PFSK-1 (cell line): ENCODE results near the gene RIPOR1.

Experiments used
- FOXP2 ChIP-seq: optimal IDR thresholded peaks from 2 replicates; pipeline ENCODE3; 2011; ENCODE audit warnings: borderline replicate concordance, control low read depth, inconsistent platforms; ENCODE audit not compliant: insufficient read depth; ENCODE audit errors: extremely low read length, extremely low read depth
- POLR2AphosphoS5 ChIP-seq: IDR thresholded peaks from 2 replicates; pipeline ENCODE4 v1.6.1; 2012; ENCODE audit warnings: low read depth, mild to moderate bottlenecking, control low read depth, low read length, moderate library complexity
- SIN3A ChIP-seq: IDR thresholded peaks from 2 replicates; pipeline ENCODE4 v1.6.1; 2012; ENCODE audit warnings: mild to moderate bottlenecking, low read length, moderate library complexity, borderline replicate concordance; ENCODE audit not compliant: insufficient read depth
- TAF1 ChIP-seq: IDR thresholded peaks from 2 replicates; pipeline ENCODE4 v1.6.1; 2012; ENCODE audit warnings: low read length, control low read depth, borderline replicate concordance; ENCODE audit not compliant: insufficient read depth
- TF ChIP-seq, protein P1 (sequence below), 2 experiments: IDR thresholded peaks; 2 replicates each; pipeline versions ENCODE4 v1.6.1 to v1.8.0; 2011 to 2012; ENCODE audit warnings: low read depth in 2 of 2, low read length in 2 of 2, control low read depth in 1 of 2, inconsistent platforms in 1 of 2, mild to moderate bottlenecking in 1 of 2, moderate library complexity in 1 of 2; ENCODE audit not compliant: insufficient read depth in 1 of 2

RIPOR1 gene

DNA sequence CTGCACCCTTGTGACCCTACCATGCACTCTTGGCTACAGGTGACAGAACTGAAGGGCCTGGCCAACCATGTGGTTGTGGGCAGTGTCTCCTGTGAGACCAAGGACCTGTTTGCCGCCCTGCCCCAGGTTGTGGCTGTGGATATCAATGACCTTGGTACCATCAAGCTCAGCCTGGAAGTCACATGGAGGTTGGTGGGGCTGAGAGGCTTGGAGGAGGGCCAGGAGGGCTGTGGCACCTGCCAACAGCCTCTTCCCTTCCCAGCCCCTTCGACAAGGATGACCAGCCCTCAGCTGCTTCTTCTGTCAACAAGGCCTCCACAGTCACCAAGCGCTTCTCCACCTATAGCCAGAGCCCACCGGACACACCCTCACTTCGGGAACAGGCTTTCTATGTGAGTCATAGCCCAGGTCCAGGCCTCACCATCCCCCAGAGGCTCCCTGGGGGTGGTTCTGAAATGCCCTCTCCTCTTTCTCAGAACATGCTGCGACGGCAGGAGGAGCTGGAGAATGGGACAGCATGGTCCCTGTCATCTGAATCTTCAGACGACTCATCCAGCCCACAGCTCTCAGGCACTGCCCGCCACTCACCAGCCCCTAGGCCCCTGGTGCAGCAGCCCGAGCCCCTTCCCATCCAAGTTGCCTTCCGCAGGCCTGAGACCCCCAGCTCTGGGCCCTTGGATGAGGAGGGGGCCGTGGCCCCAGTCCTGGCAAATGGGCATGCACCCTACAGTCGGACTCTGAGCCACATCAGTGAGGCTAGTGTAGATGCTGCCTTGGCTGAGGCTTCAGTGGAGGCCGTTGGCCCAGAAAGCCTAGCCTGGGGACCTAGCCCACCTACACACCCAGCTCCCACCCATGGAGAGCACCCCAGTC is 13.0 kb downstream of the RIPOR1 start:
- TF ChIP-seq, protein P1, sequence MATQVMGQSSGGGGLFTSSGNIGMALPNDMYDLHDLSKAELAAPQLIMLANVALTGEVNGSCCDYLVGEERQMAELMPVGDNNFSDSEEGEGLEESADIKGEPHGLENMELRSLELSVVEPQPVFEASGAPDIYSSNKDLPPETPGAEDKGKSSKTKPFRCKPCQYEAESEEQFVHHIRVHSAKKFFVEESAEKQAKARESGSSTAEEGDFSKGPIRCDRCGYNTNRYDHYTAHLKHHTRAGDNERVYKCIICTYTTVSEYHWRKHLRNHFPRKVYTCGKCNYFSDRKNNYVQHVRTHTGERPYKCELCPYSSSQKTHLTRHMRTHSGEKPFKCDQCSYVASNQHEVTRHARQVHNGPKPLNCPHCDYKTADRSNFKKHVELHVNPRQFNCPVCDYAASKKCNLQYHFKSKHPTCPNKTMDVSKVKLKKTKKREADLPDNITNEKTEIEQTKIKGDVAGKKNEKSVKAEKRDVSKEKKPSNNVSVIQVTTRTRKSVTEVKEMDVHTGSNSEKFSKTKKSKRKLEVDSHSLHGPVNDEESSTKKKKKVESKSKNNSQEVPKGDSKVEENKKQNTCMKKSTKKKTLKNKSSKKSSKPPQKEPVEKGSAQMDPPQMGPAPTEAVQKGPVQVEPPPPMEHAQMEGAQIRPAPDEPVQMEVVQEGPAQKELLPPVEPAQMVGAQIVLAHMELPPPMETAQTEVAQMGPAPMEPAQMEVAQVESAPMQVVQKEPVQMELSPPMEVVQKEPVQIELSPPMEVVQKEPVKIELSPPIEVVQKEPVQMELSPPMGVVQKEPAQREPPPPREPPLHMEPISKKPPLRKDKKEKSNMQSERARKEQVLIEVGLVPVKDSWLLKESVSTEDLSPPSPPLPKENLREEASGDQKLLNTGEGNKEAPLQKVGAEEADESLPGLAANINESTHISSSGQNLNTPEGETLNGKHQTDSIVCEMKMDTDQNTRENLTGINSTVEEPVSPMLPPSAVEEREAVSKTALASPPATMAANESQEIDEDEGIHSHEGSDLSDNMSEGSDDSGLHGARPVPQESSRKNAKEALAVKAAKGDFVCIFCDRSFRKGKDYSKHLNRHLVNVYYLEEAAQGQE (IDR thresholded peaks at IDR 0.05; ENCODE audit: insufficient read depth in 1 of 2, low read depth in 2 of 2, low read length in 2 of 2), result no peak
- TF ChIP-seq FOXP2 (no peak), TAF1 (no peak), POLR2AphosphoS5 (no peak), SIN3A (no peak)

DNA sequence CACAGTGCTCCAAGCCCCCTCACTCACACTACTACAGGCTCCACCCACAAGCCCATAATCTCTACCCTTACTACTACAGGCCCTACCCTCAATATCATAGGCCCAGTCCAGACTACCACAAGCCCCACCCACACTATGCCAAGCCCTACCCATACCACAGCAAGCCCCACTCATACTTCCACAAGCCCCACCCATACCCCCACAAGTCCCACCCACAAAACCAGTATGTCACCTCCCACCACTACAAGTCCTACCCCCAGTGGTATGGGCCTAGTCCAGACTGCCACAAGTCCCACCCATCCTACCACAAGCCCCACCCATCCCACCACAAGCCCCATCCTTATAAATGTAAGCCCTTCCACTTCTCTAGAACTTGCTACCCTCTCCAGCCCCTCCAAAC is 13.8 kb downstream of the RIPOR1 start:
- TF ChIP-seq TAF1 (no peak), POLR2AphosphoS5 (no peak), FOXP2 (no peak), SIN3A (no peak)
- TF ChIP-seq, protein P1 (IDR thresholded peaks at IDR 0.05; ENCODE audit: insufficient read depth in 1 of 2, low read depth in 2 of 2, low read length in 2 of 2), result no peak

DNA sequence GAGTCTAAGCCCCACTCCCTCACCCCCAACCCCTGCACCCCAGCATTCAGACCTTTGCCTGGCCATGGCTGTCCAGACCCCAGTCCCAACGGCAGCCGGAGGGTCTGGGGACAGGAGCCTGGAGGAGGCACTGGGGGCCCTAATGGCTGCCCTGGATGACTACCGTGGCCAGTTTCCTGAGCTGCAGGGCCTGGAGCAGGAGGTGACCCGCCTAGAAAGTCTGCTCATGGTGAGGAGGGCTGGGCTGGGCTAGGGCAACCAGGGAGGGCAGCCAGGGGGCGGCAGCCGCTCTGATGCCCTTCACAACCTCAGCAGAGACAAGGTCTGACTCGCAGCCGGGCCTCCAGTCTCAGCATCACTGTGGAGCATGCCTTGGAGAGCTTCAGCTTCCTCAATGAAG is 14.4 kb downstream of the RIPOR1 start:
- TF ChIP-seq, protein P1 (IDR thresholded peaks at IDR 0.05; ENCODE audit: insufficient read depth in 1 of 2, low read depth in 2 of 2, low read length in 2 of 2), result no peak
- TF ChIP-seq TAF1 (no peak), FOXP2 (no peak), POLR2AphosphoS5 (no peak), SIN3A (no peak)

DNA sequence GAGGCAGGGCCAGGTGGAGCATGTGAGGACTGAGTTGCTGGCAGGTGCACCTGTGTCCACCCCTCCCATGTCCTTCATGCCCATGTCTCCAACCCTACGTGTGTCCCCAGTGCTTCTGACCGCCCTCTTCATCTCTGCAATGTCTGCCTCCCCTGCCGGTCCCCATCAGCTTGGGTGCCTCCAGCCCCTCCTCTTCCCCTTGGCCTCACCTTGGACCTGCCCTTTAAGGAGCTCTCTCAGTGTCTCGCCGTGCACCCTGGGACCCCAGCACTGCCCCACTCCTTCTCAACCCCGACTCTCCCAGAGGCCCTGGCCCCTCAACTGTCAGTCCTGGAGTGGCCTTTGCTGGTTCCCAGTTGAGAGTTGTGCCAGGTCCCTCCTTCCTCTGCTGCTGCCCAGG is 15.0 kb downstream of the RIPOR1 start:
- TF ChIP-seq TAF1 (no peak), SIN3A (no peak), FOXP2 (no peak), POLR2AphosphoS5 (no peak)
- TF ChIP-seq, protein P1 (IDR thresholded peaks at IDR 0.05; ENCODE audit: insufficient read depth in 1 of 2, low read depth in 2 of 2, low read length in 2 of 2), result no peak
